HepG2 (cell line): ENCODE measurements around the gene THRSP. TPM values are rescaled to one million over a fixed set of nuclear protein-coding genes. Genes with fewer than 3 reads are reported as not detected.
A peak's percentile ranks its signal among the peaks of the same experiment; 100 is the strongest.

ENCODE experiments used
- NR2C2 ChIP-seq: sonication (generic); formaldehyde crosslinking; IDR thresholded peaks from 2 replicates; pipeline ENCODE4 v1.4.0; 2020; ENCODE audit warnings: missing genetic modification reagents, mild to moderate bottlenecking, moderate library complexity, borderline replicate concordance
- NR2F2 ChIP-seq: IDR thresholded peaks from 2 replicates; pipeline ENCODE4 v1.6.1; 2012; ENCODE audit warnings: low read depth, inconsistent platforms, borderline replicate concordance
- PHF20 ChIP-seq: sonication (generic); formaldehyde crosslinking; IDR thresholded peaks from 2 replicates; pipeline ENCODE4 v1.5.0; 2020; ENCODE audit warnings: mild to moderate bottlenecking, missing genetic modification reagents
- SKI ChIP-seq: fragments of 450-650 bp; IDR thresholded peaks from one replicate; pipeline ENCODE4 v1.6.1; 2018; ENCODE audit warnings: mild to moderate bottlenecking; ENCODE audit not compliant: partially characterized antibody
- SNAI1 ChIP-seq: sonication (generic); formaldehyde crosslinking; IDR thresholded peaks from 2 replicates; pipeline ENCODE4 v1.5.0; 2020; ENCODE audit warnings: mild to moderate bottlenecking, missing genetic modification reagents, borderline replicate concordance
- SRSF9 ChIP-seq: fragments of 200-400 bp; formaldehyde crosslinking; IDR thresholded peaks from 2 replicates; pipeline ENCODE4 v1.6.1; 2018; ENCODE audit warnings: borderline replicate concordance, mild to moderate bottlenecking, low read depth, low read length; ENCODE audit not compliant: insufficient read depth, poor library complexity, severe bottlenecking
- ZBTB20 ChIP-seq: sonication (generic); formaldehyde crosslinking; IDR thresholded peaks from 2 replicates; pipeline ENCODE4 v1.8.1; 2023; ENCODE audit warnings: missing genetic modification reagents, low read depth, mild to moderate bottlenecking, borderline replicate concordance
- ZKSCAN5 ChIP-seq: sonication (generic); formaldehyde crosslinking; IDR thresholded peaks from 2 replicates; pipeline ENCODE4 v1.5.1; 2020; ENCODE audit warnings: mild to moderate bottlenecking, missing genetic modification reagents
- ZNF256 ChIP-seq: sonication (generic); formaldehyde crosslinking; conservative IDR thresholded peaks from 2 replicates; pipeline ENCODE4 v1.4.0; 2020; ENCODE audit warnings: missing genetic modification reagents
- ZNF354B ChIP-seq: sonication (generic); formaldehyde crosslinking; IDR thresholded peaks from 2 replicates; pipeline ENCODE4 v1.8.0; 2022; ENCODE audit warnings: mild to moderate bottlenecking, missing genetic modification reagents
- ZNF44 ChIP-seq: sonication (generic); formaldehyde crosslinking; IDR thresholded peaks from 2 replicates; pipeline ENCODE4 v1.5.1; 2020; ENCODE audit warnings: mild to moderate bottlenecking, missing genetic modification reagents
- ZNF446 ChIP-seq: sonication (generic); formaldehyde crosslinking; IDR thresholded peaks from 2 replicates; pipeline ENCODE4 v1.5.0; 2020; ENCODE audit warnings: mild to moderate bottlenecking, missing genetic modification reagents
- ZNF670 ChIP-seq: sonication (generic); formaldehyde crosslinking; IDR thresholded peaks from 2 replicates; pipeline ENCODE4 v1.8.0; 2022; ENCODE audit warnings: mild to moderate bottlenecking, missing genetic modification reagents, borderline replicate concordance
- ZNF841 ChIP-seq: sonication (generic); formaldehyde crosslinking; IDR thresholded peaks from 2 replicates; pipeline ENCODE4 v1.8.1; 2023; ENCODE audit warnings: missing genetic modification reagents, borderline replicate concordance
- ZSCAN30 ChIP-seq: sonication (generic); formaldehyde crosslinking; IDR thresholded peaks from 2 replicates; pipeline ENCODE4 v1.5.0; 2020; ENCODE audit warnings: mild to moderate bottlenecking, missing genetic modification reagents
- polyA plus RNA-seq, 8 experiments: library from polyadenylated mRNA; depleted of rRNA in 3 of 8; stranded (reverse) in 7 of 8; unstranded in 1 of 8; fragments of >200 nt; fragmentation: Illumina TruSeq in 4 of 8; extraction: Trizol in 4 of 8; gene quantifications; 2 replicates each; pipeline versions ENCODE4 v1.2.1 to v1.2.3, GENCODE V29; 2011 to 2016; ENCODE audit warnings: low read depth in 4 of 8, missing spikeins in 1 of 8, mixed read lengths in 1 of 8; ENCODE audit not compliant: insufficient read depth in 1 of 8
- total RNA-seq, 5 experiments: library from RNA; depleted of rRNA; stranded (reverse); fragments of >200 nt; fragmentation: Illumina TruSeq; extraction: Trizol; gene quantifications; 2 replicates each; pipeline ENCODE4 v1.2.3, GENCODE V29; 2016; ENCODE audit warnings: low read depth in 1 of 5
- TF ChIP-seq, protein P1 (sequence below): IDR thresholded peaks from 2 replicates; pipeline ENCODE4 v1.6.1; 2016; ENCODE audit warnings: low read depth, missing genetic modification reagents, missing compliant biosample characterization
- TF ChIP-seq, protein P2 (sequence below): sonication (generic); formaldehyde crosslinking; IDR thresholded peaks from 2 replicates; pipeline ENCODE4 v1.5.1; 2020; ENCODE audit warnings: missing genetic modification reagents, mild to moderate bottlenecking, borderline replicate concordance
- TF ChIP-seq, protein P3 (sequence below): sonication (generic); formaldehyde crosslinking; IDR thresholded peaks from 2 replicates; pipeline ENCODE4 v1.8.1; 2023; ENCODE audit warnings: mild to moderate bottlenecking, inconsistent platforms, moderate library complexity, missing genetic modification reagents, borderline replicate concordance
- TF ChIP-seq, protein P4 (sequence below): sonication (generic); formaldehyde crosslinking; conservative IDR thresholded peaks from 2 replicates; pipeline ENCODE4 v1.5.0; 2020; ENCODE audit warnings: missing genetic modification reagents

THRSP gene
- total and polyA plus RNA-seq, 2 of the 13 experiments (the other 11 are each of a cell fraction or from before 2014, with no cell fraction given): 0.13 to 0.58 TPM

DNA sequence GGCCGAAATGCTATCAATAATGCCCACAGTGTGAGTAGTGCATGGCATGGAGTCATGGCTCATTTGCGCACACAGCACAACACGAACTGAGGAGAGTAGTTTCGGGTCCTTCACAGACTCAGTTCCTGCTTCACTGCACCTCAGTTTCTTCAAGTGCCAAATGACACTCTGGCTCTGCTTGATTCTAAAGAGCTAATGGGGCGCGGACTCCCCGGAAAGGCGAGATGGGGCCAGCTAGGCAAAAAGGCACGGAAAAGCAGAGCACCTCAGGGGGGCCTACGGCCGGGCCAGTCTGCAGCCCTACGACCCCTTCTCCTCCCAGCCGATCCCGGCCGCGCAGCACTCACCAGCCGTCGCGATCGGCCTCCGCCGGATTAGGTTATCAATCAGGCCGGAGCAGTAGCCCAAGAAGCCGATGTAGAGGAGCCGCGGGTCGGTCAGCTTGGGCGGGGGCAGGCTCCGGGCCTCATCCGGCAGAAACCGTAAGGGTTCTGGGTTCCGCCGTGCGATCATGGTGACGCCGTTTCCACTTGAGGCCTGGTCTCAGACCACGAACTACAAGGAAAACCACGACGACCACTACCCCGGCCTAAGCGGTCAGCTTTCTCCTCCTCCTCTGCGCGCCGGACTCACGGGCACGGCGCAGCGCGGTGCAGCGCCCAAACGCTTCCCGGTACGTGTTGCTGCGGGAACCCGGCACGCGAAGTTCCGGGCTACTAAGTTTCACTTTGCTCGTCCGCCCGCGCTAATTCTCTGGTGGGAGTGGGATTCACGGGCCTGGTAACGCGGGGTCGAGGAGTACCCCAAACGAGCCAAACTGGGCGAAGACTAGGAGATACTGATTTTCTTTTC is 15.8 kb downstream of the THRSP start, which contains the start of gene NDUFC2 (continued):
- TF ChIP-seq, protein P1, sequence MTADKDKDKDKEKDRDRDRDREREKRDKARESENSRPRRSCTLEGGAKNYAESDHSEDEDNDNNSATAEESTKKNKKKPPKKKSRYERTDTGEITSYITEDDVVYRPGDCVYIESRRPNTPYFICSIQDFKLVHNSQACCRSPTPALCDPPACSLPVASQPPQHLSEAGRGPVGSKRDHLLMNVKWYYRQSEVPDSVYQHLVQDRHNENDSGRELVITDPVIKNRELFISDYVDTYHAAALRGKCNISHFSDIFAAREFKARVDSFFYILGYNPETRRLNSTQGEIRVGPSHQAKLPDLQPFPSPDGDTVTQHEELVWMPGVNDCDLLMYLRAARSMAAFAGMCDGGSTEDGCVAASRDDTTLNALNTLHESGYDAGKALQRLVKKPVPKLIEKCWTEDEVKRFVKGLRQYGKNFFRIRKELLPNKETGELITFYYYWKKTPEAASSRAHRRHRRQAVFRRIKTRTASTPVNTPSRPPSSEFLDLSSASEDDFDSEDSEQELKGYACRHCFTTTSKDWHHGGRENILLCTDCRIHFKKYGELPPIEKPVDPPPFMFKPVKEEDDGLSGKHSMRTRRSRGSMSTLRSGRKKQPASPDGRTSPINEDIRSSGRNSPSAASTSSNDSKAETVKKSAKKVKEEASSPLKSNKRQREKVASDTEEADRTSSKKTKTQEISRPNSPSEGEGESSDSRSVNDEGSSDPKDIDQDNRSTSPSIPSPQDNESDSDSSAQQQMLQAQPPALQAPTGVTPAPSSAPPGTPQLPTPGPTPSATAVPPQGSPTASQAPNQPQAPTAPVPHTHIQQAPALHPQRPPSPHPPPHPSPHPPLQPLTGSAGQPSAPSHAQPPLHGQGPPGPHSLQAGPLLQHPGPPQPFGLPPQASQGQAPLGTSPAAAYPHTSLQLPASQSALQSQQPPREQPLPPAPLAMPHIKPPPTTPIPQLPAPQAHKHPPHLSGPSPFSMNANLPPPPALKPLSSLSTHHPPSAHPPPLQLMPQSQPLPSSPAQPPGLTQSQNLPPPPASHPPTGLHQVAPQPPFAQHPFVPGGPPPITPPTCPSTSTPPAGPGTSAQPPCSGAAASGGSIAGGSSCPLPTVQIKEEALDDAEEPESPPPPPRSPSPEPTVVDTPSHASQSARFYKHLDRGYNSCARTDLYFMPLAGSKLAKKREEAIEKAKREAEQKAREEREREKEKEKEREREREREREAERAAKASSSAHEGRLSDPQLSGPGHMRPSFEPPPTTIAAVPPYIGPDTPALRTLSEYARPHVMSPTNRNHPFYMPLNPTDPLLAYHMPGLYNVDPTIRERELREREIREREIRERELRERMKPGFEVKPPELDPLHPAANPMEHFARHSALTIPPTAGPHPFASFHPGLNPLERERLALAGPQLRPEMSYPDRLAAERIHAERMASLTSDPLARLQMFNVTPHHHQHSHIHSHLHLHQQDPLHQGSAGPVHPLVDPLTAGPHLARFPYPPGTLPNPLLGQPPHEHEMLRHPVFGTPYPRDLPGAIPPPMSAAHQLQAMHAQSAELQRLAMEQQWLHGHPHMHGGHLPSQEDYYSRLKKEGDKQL: peak; percentile 68
- TF ChIP-seq ZBTB20 (CRISPR knock-in tag) (peak; percentile 79), ZNF446 (CRISPR knock-in tag) (0 out of 2 replicates have a peak, but pooled peaks have one; percentile 51), PHF20 (CRISPR knock-in tag) (peak; percentile 95), ZNF354B (no peak), ZNF256 (CRISPR knock-in tag) (peak; percentile 63; the same call in 1 of the 2 replicates), SRSF9 (no peak), SNAI1 (CRISPR knock-in tag) (no peak), NR2F2 (peak; percentile 58; the same call in 1 of the 2 replicates), ZNF44 (CRISPR knock-in tag) (peak; percentile 67; the same call in 1 of the 2 replicates), ZKSCAN5 (0 out of 2 replicates have a peak, but pooled peaks have one; percentile 32), ZSCAN30 (CRISPR knock-in tag) (0 out of 2 replicates have a peak, but pooled peaks have one; percentile 55), SKI (no peak), ZNF670 (CRISPR knock-in tag) (peak; percentile 84; the same call in 1 of the 2 replicates), NR2C2 (peak; percentile 81), ZNF841 (no peak)
- TF ChIP-seq, protein P2, sequence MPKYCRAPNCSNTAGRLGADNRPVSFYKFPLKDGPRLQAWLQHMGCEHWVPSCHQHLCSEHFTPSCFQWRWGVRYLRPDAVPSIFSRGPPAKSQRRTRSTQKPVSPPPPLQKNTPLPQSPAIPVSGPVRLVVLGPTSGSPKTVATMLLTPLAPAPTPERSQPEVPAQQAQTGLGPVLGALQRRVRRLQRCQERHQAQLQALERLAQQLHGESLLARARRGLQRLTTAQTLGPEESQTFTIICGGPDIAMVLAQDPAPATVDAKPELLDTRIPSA (CRISPR knock-in tag): peak; percentile 86; the same call in 1 of the 2 replicates
- TF ChIP-seq, protein P3, sequence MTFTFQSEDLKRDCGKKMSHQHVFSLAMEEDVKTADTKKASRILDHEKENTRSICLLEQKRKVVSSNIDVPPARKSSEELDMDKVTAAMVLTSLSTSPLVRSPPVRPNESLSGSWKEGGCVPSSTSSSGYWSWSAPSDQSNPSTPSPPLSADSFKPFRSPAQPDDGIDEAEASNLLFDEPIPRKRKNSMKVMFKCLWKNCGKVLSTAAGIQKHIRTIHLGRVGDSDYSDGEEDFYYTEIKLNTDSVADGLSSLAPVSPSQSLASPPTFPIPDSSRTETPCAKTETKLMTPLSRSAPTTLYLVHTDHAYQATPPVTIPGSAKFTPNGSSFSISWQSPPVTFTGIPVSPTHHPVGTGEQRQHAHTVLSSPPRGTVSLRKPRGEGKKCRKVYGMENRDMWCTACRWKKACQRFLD (CRISPR knock-in tag): peak; percentile 84
- TF ChIP-seq, protein P4, sequence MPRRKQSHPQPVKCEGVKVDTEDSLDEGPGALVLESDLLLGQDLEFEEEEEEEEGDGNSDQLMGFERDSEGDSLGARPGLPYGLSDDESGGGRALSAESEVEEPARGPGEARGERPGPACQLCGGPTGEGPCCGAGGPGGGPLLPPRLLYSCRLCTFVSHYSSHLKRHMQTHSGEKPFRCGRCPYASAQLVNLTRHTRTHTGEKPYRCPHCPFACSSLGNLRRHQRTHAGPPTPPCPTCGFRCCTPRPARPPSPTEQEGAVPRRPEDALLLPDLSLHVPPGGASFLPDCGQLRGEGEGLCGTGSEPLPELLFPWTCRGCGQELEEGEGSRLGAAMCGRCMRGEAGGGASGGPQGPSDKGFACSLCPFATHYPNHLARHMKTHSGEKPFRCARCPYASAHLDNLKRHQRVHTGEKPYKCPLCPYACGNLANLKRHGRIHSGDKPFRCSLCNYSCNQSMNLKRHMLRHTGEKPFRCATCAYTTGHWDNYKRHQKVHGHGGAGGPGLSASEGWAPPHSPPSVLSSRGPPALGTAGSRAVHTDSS (CRISPR knock-in tag): 0 out of 2 replicates have a peak, but pooled peaks have one; percentile 88
